PC-3 (cell line): ENCODE results near the gene IFI35. TPM values are rescaled to one million over a fixed set of nuclear protein-coding genes. Genes with fewer than 3 reads are reported as not detected.

Experiments
- ATAC-seq: fragments of 200-7000 bp; cut with Tn5 transposase; 2 replicates; pipeline ENCODE4 v1.9.1; 2020; ENCODE audit warnings: mild to moderate bottlenecking, moderate library complexity
- BruUV-seq: library from RNA; stranded (reverse); fragments of 400-500 nt; replicated peaks from 2 replicates; lab custom pipeline; 2021; lab: Mats Ljungman, UMichigan
- CTCF ChIA-PET: fragments of 300-600 bp; sonication (Branson Sonifier 250); formaldehyde crosslinking; loops from one replicate; lab custom pipeline; 2022; ENCODE audit warnings: antibody characterized with exemption; lab: Charles Lee
- POLR2A ChIA-PET: fragments of 300-600 bp; sonication (Branson Sonifier 250); formaldehyde crosslinking; loops from one replicate; lab custom pipeline; 2022; ENCODE audit warnings: antibody characterized with exemption; ENCODE audit not compliant: unreplicated experiment; lab: Charles Lee
- DNase-seq: peaks from one replicate; pipeline ENCODE4 v3.0.0-alpha.2; 2015
- H2AFZ ChIP-seq: fragments of 300-600 bp; sonication (generic); 2 replicates; pipeline ENCODE4 v1.6.0; 2016; ENCODE audit warnings: antibody characterized with exemption, low read length
- H3F3A ChIP-seq: fragments of 300-600 bp; sonication (generic); one replicate; pipeline ENCODE4 v1.6.0; 2017; ENCODE audit warnings: antibody characterized with exemption, low read length, control low read depth, mild to moderate bottlenecking; ENCODE audit not compliant: unreplicated experiment
- H3K27ac ChIP-seq: fragments of 300-600 bp; sonication (generic); 2 replicates; pipeline ENCODE4 v1.5.1; 2016; ENCODE audit warnings: mild to moderate bottlenecking, low read length
- H3K27me3 ChIP-seq: fragments of 300-600 bp; sonication (generic); 2 replicates; pipeline ENCODE4 v1.6.1; 2016; ENCODE audit warnings: low read length, mixed read lengths
- H3K36me3 ChIP-seq: fragments of 300-600 bp; sonication (generic); 2 replicates; pipeline ENCODE4 v1.6.1; 2016; ENCODE audit warnings: low read depth, mixed run types, low read length, mixed read lengths
- H3K4me1 ChIP-seq: fragments of 300-600 bp; sonication (generic); 2 replicates; pipeline ENCODE4 v1.5.1; 2016; ENCODE audit warnings: low read length; ENCODE audit not compliant: insufficient read depth
- H3K4me2 ChIP-seq: fragments of 300-600 bp; sonication (generic); 2 replicates; pipeline ENCODE4 v1.6.0; 2016; ENCODE audit warnings: low read length
- H3K4me3 ChIP-seq: fragments of 300-600 bp; sonication (generic); 2 replicates; pipeline ENCODE4 v1.5.1; 2016; ENCODE audit warnings: mild to moderate bottlenecking, low read length, mixed read lengths
- H3K79me2 ChIP-seq: fragments of 300-600 bp; sonication (generic); 2 replicates; pipeline ENCODE4 v1.6.1; 2017; ENCODE audit warnings: low read length, mixed read lengths
- H3K9ac ChIP-seq: fragments of 300-600 bp; sonication (generic); 2 replicates; pipeline ENCODE4 v1.6.0; 2016; ENCODE audit warnings: mild to moderate bottlenecking, low read length
- H3K9me2 ChIP-seq: fragments of 300-600 bp; sonication (generic); replicated peaks from 2 replicates; pipeline ENCODE4 v1.6.1; 2016; ENCODE audit warnings: mixed run types, low read length, mixed read lengths
- H3K9me3 ChIP-seq: fragments of 300-600 bp; sonication (generic); 2 replicates; pipeline ENCODE4 v1.6.1; 2016; ENCODE audit warnings: low read length, mixed read lengths
- H4K20me1 ChIP-seq: fragments of 300-600 bp; sonication (generic); 2 replicates; pipeline ENCODE4 v1.6.1; 2016; ENCODE audit warnings: low read length, mixed read lengths
- CTCF ChIP-seq: fragments of 300-600 bp; sonication (generic); conservative IDR thresholded peaks from 2 replicates; pipeline ENCODE4 v1.5.1; 2017; ENCODE audit warnings: antibody characterized with exemption, low read depth, mild to moderate bottlenecking, low read length
- EZH2 ChIP-seq: fragments of 300-600 bp; sonication (generic); IDR thresholded peaks from one replicate; pipeline ENCODE4 v1.6.1; 2017; ENCODE audit warnings: antibody characterized with exemption, mild to moderate bottlenecking, low read length; ENCODE audit not compliant: unreplicated experiment
- EZH2phosphoT487 ChIP-seq: fragments of 300-600 bp; sonication (generic); IDR thresholded peaks from 2 replicates; pipeline ENCODE4 v1.6.1; 2018; ENCODE audit warnings: mild to moderate bottlenecking, antibody characterized with exemption, low read length, borderline replicate concordance
- intact Hi-C: fragments of 100-400 bp; cut with micrococcal nuclease; formaldehyde crosslinking; loops from 2 replicates; pipeline ENCODE4 v1.9.0; 2023
- total RNA-seq: library from RNA; depleted of rRNA; stranded (reverse); fragments of >200 nt; gene quantifications from 2 replicates; pipeline ENCODE4 v1.2.3, GENCODE V29; 2014

The IFI35 gene
- total RNA-seq, 1 experiment from 2014 or later, result 12.3 TPM

DNA sequence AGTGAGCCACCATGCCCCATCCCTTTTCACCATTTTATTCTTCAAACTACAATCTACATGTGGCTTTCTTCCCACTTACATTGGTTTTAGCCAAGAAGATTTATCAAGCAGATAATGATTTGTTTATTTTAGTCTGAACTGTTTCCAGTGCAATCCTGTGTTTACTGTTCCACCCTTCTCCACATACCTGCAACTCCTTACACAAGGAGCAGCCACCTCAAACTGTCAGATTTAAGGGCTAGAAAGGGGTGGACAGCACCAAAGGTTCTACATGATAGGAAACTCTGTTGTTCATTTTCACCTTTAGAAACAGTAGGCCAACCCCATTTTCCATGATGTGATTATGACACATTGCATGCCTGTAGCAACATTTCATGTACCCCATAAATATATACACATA lies 24.3 kb upstream of the IFI35 start:
- H3K9me2 ChIP-seq, result no peaks in the 10 kb centered on the region
- H2AFZ ChIP-seq, result no peak overlapping the region
- TF ChIP-seq EZH2phosphoT487 (no peak), CTCF (no peak), EZH2 (no peak)
- no peak for DNase-seq
- no peak overlapping the region for H3K27ac ChIP-seq
- peaks cover 18% of the 10 kb centered on the region for H3K4me1 ChIP-seq
- H3K4me2 ChIP-seq, result peak overlapping the region; percentile 100; the same call in 1 of the 2 replicates
- ChIA-PET POLR2A (no interaction called here), CTCF (interaction anchor here (0.6 kb wide), 1 partner anchor 15 kb away, joined by 20 read pairs; no protein-coding TSS in a partner anchor)
- no TSS peak for BruUV-seq
- H3K9ac ChIP-seq, result no peak overlapping the region
- intact Hi-C loops, result no loop called here
- H3F3A ChIP-seq, result no peaks in the 10 kb centered on the region
- peaks cover 69% of the 10 kb centered on the region for H3K79me2 ChIP-seq
- ATAC-seq, result no peak
- peak overlapping the region; percentile 99; the same call in 1 of the 2 replicates for H3K4me3 ChIP-seq
- H3K9me3 ChIP-seq, result no peaks in the 10 kb centered on the region
- no peaks in the 10 kb centered on the region for H3K27me3 ChIP-seq
- peaks cover 6% of the 10 kb centered on the region; the same call in 1 of the 2 replicates for H3K36me3 ChIP-seq
- H4K20me1 ChIP-seq, result no peaks in the 10 kb centered on the region

GRCh38 chr17:42985225-42985624 lies 21.4 kb upstream of the IFI35 start:
- Histone ChIP-seq H3K9me2 (no peaks in the 10 kb centered on the region), H3K9me3 (no peaks in the 10 kb centered on the region), H2AFZ (no peak overlapping the region), H3F3A (peaks cover 9% of the 10 kb centered on the region), H3K4me2 (no peak overlapping the region), H3K27me3 (no peaks in the 10 kb centered on the region), H3K4me3 (no peak overlapping the region), H3K36me3 (peaks cover 15% of the 10 kb centered on the region), H4K20me1 (no peaks in the 10 kb centered on the region), H3K9ac (no peak overlapping the region), H3K4me1 (peaks cover 28% of the 10 kb centered on the region), H3K27ac (no peak overlapping the region), H3K79me2 (peaks cover 59% of the 10 kb centered on the region)
- ATAC-seq, result no peak
- intact Hi-C loops, result no loop called here
- BruUV-seq, result no TSS peak
- POLR2A ChIA-PET, result no interaction called here
- CTCF ChIA-PET, result no interaction called here
- TF ChIP-seq CTCF (no peak), EZH2phosphoT487 (no peak), EZH2 (no peak)
- DNase-seq, result no peak

- POLR2A ChIA-PET, result no interaction called here
- H3K4me3 ChIP-seq, result peak overlapping the region; percentile 13; the same call in 1 of the 2 replicates
- peaks cover 27% of the 10 kb centered on the region for H3K79me2 ChIP-seq
- no peak for TF ChIP-seq EZH2phosphoT487
- H3K9ac ChIP-seq, result peak overlapping the region; percentile 33
- no peaks in the 10 kb centered on the region for H3K9me3 ChIP-seq
- peak overlapping the region; percentile 72 for H3K4me2 ChIP-seq
- CTCF ChIA-PET, result no interaction called here
- H3K27me3 ChIP-seq, result no peaks in the 10 kb centered on the region
- intact Hi-C loops, result no loop called here
- no peaks in the 10 kb centered on the region for H4K20me1 ChIP-seq
- H3K4me1 ChIP-seq, result peaks cover 33% of the 10 kb centered on the region
- H3K36me3 ChIP-seq, result peaks cover 36% of the 10 kb centered on the region
- peaks cover 22% of the 10 kb centered on the region for H3F3A ChIP-seq
- BruUV-seq, result no TSS peak
- H2AFZ ChIP-seq, result no peak overlapping the region
- no peaks in the 10 kb centered on the region for H3K9me2 ChIP-seq
- peak overlapping the region; percentile 94 for H3K27ac ChIP-seq
- ATAC-seq, result no peak
- peak; percentile 35 for DNase-seq
These were observed 17.4 kb upstream of the IFI35 start for GRCh38 chr17:42989141-42989540.
